Mononuclear cell (primary cell): Measurements from ENCODE around the gene ARHGEF26. TPM values are rescaled to one million over a fixed set of nuclear protein-coding genes. Genes with fewer than 3 reads are reported as not detected.

Experiments
- H3K27me3 ChIP-seq: 2 replicates; pipeline ENCODE4 v1.6.0; 2011; ENCODE audit warnings: low read length, control low read depth; ENCODE audit not compliant: insufficient read depth
- H3K4me1 ChIP-seq: 2 replicates; pipeline ENCODE4 v1.5.1; 2011; ENCODE audit warnings: mild to moderate bottlenecking, low read length, control low read depth; ENCODE audit not compliant: insufficient read depth
- H3K4me3 ChIP-seq: 2 replicates; pipeline ENCODE4 v1.5.1; 2011; ENCODE audit warnings: mild to moderate bottlenecking, low read length, moderate library complexity
- H3K9me3 ChIP-seq: 2 replicates; pipeline ENCODE4 v1.5.1; 2011; ENCODE audit warnings: low read depth, mild to moderate bottlenecking, control low read depth, low read length
- total RNA-seq: library from RNA; depleted of rRNA; stranded (reverse); fragments of >200 nt; gene quantifications from one replicate; pipeline ENCODE4 v1.2.3, GENCODE V29; 2012

The ARHGEF26 gene
- total RNA-seq, 1 donor = 0.21 TPM

DNA sequence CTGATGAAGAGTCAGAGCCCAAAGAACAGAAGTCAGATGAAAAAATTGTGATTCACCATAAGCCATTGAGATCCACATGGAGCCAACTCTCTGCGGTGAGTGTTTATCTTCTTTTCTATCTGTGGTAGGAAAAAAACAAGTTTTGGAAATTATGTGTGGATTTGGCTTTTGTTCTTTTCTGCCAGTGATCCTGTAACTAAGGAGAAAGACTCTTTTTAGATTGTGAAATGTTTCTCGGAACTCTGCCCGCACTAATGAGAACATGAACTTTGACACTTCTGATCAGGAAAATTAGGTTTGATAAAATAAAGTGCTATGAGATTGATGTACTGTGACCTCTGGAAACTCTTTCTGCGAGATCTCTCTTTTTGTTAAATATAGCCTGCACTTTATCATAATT lies 8.4 kb downstream of the ARHGEF26 start:
- H3K9me3 ChIP-seq = no peaks in the 10 kb centered on the region
- H3K4me3 ChIP-seq = no peak overlapping the region
- H3K27me3 ChIP-seq = peaks cover 7% of the 10 kb centered on the region
- H3K4me1 ChIP-seq = no peaks in the 10 kb centered on the region

GRCh38 chr3:154130540-154130939 lies 9.3 kb downstream of the ARHGEF26 start:
- Histone ChIP-seq H3K9me3 (no peaks in the 10 kb centered on the region), H3K4me1 (no peaks in the 10 kb centered on the region), H3K27me3 (no peaks in the 10 kb centered on the region), H3K4me3 (no peak overlapping the region)

DNA sequence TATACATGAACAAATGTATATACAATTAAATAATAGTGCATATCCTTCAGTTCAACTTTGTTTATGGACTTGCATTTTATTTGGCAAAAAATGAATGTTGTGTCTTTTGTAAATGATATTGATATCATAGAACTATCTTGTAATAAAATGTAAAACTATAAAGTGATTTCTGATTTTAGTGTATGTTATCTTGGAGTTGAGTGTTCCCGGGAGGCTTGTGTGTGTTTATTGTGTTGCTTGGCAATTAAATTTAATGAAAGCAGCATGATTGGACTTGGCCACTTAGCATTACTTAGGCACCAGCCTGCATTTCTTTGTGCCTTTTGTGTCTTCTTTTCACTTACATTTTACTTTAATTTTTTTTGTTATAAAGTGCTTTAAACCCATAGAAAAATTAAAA lies 10.6 kb downstream of the ARHGEF26 start:
- H3K27me3 ChIP-seq = no peaks in the 10 kb centered on the region
- no peaks in the 10 kb centered on the region for H3K9me3 ChIP-seq
- no peaks in the 10 kb centered on the region for H3K4me1 ChIP-seq
- no peak overlapping the region for H3K4me3 ChIP-seq

- H3K27me3 ChIP-seq = no peaks in the 10 kb centered on the region
- no peak overlapping the region for H3K4me3 ChIP-seq
- no peaks in the 10 kb centered on the region for H3K4me1 ChIP-seq
- no peaks in the 10 kb centered on the region for H3K9me3 ChIP-seq
Observed at GRCh38 chr3:154132777-154133375, 11.7 kb downstream of the ARHGEF26 start.

- H3K27me3 ChIP-seq = peaks cover 2% of the 10 kb centered on the region
- no peaks in the 10 kb centered on the region for H3K9me3 ChIP-seq
- no peaks in the 10 kb centered on the region for H3K4me1 ChIP-seq
- H3K4me3 ChIP-seq = no peak overlapping the region
Observed at GRCh38 chr3:154135511-154136173, 14.5 kb downstream of the ARHGEF26 start.

DNA sequence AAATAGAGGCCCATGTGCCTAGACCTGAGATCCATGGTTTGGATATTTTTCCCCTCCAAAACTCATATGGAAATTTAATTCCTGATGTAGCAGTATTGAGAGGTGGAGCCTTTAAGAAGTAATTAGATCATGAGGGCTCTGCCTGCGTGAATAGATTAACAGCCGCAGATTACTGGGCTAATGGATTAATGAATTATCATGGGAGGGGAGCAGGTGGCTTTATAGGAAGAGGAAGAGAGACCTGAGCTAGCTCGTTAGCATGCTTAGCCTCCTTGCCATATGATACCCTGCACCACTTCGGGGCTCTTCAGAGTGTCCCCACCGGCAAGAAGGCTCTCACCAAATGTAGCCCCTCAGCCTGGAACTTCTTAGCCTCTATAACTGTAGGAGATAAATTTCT lies 15.8 kb downstream of the ARHGEF26 start:
- peaks cover 2% of the 10 kb centered on the region for H3K27me3 ChIP-seq

DNA sequence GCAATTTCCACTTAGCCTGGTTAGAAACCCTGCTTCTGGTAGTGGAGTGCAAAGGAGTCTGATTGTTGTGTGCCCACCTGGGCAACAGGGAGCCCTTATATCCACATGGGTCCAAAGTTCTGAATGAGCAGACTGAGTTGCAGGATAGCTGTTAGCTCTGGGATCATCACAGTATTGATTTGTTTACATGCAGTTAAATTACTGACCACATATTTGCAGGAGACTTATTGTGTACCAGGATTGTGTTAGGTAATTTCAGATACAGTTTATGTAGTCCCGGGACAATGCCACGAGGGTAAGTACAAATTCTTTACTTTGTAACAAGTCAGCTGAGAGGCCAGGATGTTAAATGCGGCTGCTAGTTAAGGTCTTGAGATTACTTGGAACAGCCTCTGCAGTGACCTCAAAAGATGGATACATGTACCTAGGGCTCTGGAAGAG lies 18.8 kb downstream of the ARHGEF26 start:
- Histone ChIP-seq H3K4me3 (no peak overlapping the region), H3K4me1 (no peaks in the 10 kb centered on the region), H3K9me3 (no peaks in the 10 kb centered on the region), H3K27me3 (peaks cover 6% of the 10 kb centered on the region)

More for the DNA sequence above, 15.8 kb downstream of the ARHGEF26 start:
- no peaks in the 10 kb centered on the region for H3K9me3 ChIP-seq
- no peaks in the 10 kb centered on the region for H3K4me1 ChIP-seq
- no peak overlapping the region for H3K4me3 ChIP-seq

DNA sequence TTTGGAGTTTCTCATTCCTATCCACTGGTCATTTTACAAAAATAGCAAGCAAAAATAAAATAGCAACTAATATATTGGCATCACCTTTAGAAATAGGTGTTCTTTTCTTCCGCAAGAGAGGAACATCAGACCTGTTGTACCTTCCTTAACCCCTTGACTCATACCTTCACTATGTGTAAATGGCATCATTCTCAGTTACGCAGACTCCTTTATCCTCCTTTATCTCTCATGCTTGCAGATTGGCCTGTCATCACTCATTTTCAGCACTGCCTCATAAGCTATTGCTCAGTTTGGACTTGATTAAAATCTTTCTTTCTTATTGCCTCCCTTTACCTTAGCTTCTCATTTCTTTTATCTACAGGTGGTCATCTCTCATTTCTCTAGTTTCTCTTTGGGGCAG lies 21.4 kb downstream of the ARHGEF26 start:
- Histone ChIP-seq H3K27me3 (peaks cover 6% of the 10 kb centered on the region), H3K4me3 (no peak overlapping the region), H3K9me3 (no peaks in the 10 kb centered on the region), H3K4me1 (no peaks in the 10 kb centered on the region)

- H3K9me3 ChIP-seq = no peaks in the 10 kb centered on the region
- H3K4me1 ChIP-seq = no peaks in the 10 kb centered on the region
- H3K4me3 ChIP-seq = no peak overlapping the region
- peaks cover 4% of the 10 kb centered on the region for H3K27me3 ChIP-seq
Observed at GRCh38 chr3:154143873-154144272, 22.7 kb downstream of the ARHGEF26 start.

DNA sequence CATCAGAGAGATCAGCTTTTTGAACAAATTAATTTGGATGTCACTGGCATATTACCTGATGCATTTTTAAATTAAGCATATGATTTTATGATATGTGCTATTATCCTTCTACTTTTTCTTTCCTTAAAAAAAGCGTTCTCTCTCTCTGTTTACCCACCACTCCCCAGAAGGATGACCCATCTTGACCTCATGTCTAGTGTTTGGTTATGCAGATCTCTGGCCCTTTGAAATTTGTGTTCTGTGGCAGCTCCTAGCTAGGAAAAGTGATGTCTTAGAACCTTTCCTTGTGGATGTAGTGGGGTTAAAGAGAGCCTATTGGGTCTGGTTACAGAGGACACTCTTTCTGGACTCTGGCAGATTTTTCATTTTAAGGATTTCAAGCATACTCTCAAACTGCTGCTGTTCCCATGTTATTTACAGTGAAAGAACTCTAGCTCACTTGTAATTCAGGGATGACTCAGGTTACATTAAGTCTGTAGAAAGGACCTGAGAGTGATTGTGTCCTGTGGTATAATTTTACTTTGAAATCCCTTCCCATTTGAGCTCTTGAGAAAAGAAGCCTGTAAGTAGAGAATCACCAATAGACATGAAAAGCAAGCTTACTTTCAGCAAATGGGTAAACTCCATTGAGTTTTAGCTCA lies 23.8 kb downstream of the ARHGEF26 start:
- Histone ChIP-seq H3K4me1 (no peaks in the 10 kb centered on the region), H3K9me3 (no peaks in the 10 kb centered on the region), H3K27me3 (peaks cover 3% of the 10 kb centered on the region), H3K4me3 (no peak overlapping the region)

DNA sequence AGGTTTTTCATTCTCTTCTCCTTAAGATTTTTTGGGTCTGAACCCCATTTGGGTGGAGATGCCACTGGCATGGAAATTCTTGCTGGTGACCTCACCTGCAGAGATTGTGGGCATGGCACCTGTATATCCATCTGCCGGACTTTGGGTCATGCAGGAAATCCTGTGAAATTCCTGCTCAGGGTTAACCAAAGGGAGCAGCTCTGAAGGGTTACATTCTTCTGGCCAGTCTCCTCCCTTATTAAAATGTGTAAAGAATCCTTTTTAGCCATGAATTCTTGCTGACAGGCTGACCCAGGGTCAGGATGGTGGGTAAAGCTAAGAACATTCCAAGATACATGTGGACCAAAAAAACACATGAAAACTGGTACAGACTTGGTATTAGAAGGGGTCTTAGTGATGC lies 27.4 kb downstream of the ARHGEF26 start:
- H3K9me3 ChIP-seq = no peaks in the 10 kb centered on the region
- H3K27me3 ChIP-seq = no peaks in the 10 kb centered on the region
- H3K4me3 ChIP-seq = no peak overlapping the region
- H3K4me1 ChIP-seq = no peaks in the 10 kb centered on the region

GRCh38 chr3:154149286-154149685 lies 28.1 kb downstream of the ARHGEF26 start:
- no peaks in the 10 kb centered on the region for H3K27me3 ChIP-seq
- H3K9me3 ChIP-seq = no peaks in the 10 kb centered on the region
- H3K4me1 ChIP-seq = no peaks in the 10 kb centered on the region
- H3K4me3 ChIP-seq = no peak overlapping the region

DNA sequence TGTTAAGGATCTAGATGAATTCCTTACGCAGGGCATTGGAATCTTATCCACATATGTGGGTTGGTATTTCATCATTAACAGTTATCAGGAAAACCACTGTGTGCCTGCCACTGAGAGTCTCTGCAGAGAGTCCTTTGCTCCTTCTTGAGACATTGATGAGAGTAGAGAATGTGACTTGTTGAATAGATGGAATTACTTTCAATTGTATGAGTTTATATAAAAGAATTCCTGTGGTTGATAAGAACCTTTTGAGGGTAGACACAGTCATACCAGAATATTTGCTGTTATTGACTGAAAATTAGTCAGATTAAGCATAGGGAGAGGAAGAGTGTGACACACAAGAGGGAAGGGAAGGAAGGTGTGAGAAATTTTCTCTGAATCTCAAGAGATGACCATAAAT lies 30.8 kb downstream of the ARHGEF26 start:
- Histone ChIP-seq H3K4me3 (no peak overlapping the region), H3K9me3 (no peaks in the 10 kb centered on the region), H3K4me1 (no peaks in the 10 kb centered on the region), H3K27me3 (no peaks in the 10 kb centered on the region)

DNA sequence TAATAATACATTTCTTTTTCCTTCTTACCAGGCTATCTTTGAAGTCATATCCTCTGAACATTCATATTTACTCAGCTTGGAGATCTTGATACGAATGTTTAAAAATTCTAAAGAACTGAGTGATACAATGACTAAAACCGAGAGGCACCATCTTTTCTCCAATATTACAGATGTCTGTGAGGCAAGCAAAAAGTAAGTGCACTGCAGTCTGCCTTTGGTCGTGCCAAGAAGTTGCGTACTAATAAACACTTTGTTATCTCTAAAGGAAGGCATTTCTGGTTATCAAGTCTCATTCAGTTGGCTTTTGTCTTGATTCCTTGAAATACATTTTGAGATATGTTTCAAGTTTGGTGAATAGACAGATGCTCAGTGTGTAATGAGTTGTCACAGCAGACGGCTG lies 31.6 kb downstream of the ARHGEF26 start:
- no peaks in the 10 kb centered on the region for H3K27me3 ChIP-seq
- no peak overlapping the region for H3K4me3 ChIP-seq
- no peaks in the 10 kb centered on the region for H3K4me1 ChIP-seq
- H3K9me3 ChIP-seq = no peaks in the 10 kb centered on the region

GRCh38 chr3:154156530-154156929 lies 35.3 kb downstream of the ARHGEF26 start:
- H3K4me3 ChIP-seq = no peak overlapping the region
- no peaks in the 10 kb centered on the region for H3K27me3 ChIP-seq
- H3K9me3 ChIP-seq = no peaks in the 10 kb centered on the region
- H3K4me1 ChIP-seq = no peaks in the 10 kb centered on the region

- H3K4me1 ChIP-seq = no peaks in the 10 kb centered on the region
- no peaks in the 10 kb centered on the region for H3K27me3 ChIP-seq
- no peaks in the 10 kb centered on the region for H3K9me3 ChIP-seq
- no peak overlapping the region for H3K4me3 ChIP-seq
Observed at GRCh38 chr3:154161806-154162205, 40.6 kb downstream of the ARHGEF26 start.
